Fibroblast of skin of back (primary cell): ENCODE results near the gene CCDC157.
"Not testable (repeated sequence)": the region's sequence is repeated elsewhere in the genome, so short reads cannot be mapped to it uniquely, and the experiment has no call there.

ENCODE experiments used
- DNase-seq: peaks from one replicate; pipeline ENCODE4 v3.0.0-alpha.2; 2013

Gene CCDC157

DNA sequence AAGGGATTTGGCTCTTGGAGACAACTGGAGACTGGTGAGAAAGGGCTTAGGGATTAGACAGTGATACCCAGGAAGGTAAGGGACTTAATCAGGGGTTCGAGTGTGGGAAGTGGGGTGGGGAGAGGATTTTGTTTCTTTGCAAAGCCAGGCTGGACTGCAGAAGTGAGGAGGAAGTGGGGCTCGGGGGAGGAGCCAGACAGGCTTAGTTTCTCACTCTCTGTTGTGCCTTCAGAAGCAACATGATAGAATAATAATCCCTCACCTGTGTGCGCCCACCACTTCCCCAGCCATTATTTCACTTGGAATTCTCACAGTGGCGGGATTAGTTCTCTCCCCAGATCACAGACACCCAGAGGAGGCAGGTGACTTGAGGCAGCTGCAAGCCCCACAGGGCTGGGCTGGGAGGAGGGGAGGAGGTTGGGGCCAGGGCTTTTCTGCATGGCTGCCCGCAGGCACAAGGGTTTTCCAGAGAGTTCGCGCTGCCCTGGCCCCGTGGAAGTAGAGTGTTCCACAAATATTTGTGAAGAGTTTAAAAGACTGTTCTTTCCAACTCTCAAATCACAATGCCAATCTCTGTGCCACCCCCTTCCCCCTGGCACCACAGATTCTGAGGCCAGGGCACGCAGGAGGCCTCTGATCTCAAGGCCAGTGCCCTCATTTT, 36.0 kb downstream of the CCDC157 start:
- DNase-seq, result peak; percentile 6

DNA sequence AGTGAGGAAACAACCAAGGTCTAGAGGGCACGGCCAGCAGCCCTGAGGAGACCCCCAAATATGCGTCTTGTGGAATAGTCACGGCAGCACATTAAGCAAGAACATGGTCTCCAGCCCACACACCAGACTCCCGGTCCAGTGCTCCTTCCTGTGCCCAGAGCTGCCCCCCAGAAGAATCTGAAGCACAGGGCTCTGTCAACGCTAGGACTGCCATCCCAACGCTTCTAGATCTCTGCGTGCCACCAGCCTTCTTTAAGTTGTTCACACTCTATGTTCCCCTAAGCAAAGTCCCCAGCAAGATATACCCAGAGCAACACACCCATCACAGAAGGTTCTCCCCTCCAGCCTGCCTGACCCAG, 36.5 kb downstream of the CCDC157 start:
- no peak for DNase-seq

DNA sequence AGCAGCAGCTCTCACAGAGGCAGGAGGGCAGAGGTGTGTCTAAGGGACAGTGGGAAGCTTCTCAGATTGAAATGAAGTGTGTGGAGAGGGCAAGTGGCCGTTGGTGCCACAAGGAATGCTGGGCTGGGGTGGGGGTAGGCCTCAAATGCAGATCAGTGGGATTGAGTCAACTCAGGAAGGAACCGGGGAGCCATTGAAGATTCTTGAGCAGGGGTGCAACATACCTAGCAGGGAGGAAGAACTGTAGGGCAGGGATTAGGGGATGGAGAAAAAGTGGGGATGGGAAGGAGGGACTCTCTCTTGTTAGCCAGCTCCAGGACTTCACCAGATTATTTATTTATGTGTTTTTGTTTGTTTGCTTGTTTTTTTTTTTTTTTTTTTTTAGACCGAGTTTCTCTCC, 37.1 kb downstream of the CCDC157 start:
- DNase-seq, result no peak

DNA sequence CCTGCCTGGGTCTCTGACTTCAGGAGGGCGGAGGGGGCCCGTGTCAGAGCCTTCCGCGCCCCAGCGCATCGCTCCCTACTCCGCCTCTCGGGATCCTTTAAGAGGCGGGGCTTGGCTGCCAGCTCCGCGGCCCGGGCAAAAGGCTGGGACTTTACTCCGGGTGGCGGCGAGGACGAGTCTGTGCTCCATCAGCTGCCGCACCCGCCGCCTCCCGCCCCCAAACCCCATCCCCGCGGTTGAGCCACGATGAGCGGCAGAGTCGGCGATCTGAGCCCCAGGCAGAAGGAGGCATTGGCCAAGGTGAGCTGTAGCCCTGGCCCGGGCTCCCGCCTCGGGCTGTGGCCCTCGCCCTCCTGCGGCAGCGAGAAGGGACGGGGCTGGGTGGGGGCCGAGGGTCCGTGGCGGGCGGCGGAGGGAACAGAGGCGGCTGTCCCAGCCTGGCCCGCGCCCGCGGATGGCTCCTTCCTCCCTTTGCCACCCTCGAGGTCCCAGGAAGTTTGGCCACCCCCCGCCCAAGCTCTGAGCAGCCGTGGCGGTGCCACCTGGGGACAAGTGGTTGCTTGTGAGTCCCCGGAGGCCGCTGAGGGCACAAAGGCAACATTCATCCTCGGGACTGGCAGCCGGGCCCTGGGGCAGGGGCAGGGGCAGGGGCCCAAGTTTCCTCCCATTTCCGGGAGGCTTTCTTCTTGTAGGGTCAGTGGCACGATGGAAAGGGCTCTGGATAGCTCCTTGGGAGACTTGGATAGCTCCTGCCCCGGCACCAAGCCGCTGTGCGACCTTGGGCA, 40.3 kb downstream of the CCDC157 start, which contains the start of gene SEC14L2:
TSS of gene SEC14L2 (plus strand) at position 148 of the 785 bp plus-strand sequence. CDS start at position 247, 99 bp downstream.
- peak; percentile 69 for DNase-seq

DNA sequence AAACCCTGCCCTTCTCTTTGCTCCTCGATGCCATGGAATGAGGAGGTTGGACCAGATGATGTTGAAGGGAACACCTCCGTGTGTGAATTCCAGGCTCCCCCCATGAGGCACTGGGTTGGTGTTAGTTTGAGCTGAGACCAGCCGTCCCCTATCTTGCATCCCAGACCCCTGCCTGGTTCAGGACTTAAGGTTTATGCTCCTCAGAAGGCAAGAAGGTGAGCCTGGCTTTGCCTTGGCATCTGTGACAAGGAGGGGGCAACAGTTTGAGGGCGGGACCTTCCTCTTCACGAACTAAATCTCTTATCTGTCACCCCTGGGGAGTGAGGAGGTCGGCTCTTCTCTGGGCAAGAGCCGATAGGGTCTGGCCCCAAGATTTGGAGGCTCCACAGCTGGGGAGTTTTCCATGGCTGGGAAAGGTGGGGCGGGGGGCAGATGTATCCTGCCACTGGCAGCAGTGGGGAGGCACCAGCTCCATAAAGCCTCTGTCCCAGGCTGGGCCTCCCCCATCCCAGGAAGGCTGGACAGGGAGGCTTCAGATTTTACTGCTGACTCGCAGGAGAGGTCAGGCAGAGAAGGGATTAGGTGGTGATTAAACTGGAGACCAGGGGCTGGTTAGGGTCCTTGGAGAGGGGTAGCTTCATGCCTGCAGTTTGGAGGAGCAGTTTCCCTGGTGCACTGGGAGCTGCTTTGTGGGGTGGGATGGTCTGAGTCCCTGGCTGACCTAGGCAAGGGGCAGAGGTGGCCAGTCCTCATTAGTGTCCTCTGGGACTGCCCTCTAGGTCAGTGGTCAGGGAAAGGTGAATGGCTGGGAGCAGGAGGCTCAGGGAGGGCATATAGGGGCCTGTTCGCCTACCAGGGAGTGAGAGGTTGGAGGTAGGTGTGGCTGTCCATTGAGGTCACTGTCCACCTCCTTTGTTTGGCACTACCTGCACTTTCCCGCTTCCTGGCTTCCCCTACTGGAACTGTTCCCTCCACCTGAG, 41.1 kb downstream of the CCDC157 start:
- DNase-seq, result no peak

DNA sequence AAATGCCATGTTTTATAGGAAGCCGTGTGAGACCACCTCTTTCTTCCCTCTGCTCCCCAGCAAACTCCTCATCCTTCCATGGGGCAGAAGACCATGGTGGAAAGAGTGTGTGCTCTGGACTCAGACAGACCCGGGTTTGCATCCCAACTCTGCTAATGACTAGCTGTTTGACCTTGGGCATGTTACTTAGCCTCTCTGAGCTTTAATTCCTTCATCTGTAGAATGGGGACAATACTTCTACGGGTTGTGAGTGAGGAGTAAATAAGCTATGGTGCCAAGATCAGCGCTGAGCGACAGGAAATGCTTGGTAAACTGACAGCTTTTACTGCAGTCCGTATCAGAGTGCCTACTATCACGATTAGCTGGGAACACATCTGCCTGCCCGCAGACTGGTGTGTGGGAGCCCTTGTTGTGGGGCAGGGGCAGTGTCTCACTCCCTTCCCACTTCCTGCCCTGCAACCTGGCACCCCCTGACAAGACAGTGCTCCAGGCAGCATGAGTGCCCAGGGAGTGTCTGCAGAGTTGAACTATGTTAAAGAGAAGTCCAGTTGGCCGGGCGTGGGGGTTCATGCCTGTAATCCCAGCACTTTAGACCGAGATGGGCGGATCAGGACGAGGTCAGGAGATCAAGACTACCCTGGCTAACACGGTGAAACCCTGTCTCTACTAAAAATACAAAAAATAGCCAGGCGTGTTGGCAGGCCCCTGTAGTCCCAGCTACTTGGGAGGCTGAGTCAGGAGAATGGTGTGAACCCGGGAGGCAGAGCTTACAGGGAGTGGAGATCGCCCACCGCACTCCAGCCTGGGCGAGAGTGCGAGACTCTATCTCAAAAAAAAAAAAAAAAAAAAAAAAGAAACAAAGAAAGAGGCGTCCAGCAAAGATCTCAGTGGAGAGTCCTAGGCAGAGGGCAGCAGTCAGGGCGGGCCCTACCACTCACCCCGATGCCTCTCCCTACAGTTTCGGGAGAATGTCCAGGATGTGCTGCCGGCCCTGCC, 42.2 kb downstream of the CCDC157 start:
- DNase-seq, result no peak

DNA sequence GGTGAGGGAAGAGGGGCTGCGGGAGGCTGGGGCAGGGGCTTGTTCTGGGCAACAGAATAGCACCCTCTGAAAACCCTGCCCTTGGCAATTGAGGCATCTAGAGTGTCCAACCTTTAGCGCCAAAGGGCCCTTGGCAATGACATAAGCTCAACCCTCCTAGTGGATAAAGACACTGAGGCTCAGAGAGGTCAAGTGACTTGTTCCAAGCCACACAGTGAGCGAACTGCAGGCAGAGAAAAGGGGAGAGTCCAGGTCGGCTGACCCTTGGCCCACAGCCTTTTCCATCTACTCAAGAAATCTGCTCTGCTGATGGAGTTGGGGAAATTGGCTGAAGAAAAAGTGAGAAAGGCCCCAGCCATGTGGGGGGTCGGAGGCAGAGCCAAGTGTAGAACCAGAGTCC, 42.9 kb downstream of the CCDC157 start:
- DNase-seq, result no peak

DNA sequence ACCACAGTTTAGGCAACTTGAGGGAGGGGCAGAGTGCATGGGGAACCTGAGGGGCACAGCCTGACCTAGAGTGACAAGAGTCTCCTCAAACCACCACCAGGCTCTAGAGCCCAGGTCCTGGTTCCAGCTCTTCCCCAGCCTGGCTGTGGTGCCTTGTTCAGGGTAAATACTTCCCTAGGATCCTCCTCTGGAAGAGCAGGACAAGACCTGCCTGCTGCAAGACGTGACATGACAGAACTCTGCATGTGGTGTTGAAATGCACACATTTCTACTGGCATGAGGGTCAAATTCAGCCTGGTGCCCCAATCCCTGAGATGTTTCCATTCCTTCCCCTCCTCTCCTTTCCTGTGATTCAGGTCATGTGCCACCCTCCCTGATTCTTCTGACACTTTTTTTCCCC, 43.4 kb downstream of the CCDC157 start:
- no peak for DNase-seq

DNA sequence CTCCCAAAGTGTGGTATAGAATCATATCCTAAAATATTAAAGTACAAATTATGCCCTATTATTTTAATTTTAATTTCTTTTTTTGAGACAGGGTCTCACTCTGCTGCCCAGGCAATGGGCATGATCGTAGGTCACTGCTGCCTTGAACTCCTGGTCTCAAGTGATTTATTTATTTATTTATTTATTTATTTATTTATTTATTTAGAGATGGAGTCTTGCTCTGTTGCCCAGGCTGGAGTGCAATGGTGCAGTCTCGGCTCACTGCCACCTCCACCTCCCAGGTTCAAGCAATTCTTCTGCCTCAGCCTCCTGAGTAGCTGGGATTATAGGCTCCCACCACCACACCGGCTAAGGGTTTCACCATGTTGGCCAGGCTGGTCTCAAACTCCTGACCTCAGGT, 44.2 kb downstream of the CCDC157 start:
- DNase-seq, result not testable (repeated sequence)

DNA sequence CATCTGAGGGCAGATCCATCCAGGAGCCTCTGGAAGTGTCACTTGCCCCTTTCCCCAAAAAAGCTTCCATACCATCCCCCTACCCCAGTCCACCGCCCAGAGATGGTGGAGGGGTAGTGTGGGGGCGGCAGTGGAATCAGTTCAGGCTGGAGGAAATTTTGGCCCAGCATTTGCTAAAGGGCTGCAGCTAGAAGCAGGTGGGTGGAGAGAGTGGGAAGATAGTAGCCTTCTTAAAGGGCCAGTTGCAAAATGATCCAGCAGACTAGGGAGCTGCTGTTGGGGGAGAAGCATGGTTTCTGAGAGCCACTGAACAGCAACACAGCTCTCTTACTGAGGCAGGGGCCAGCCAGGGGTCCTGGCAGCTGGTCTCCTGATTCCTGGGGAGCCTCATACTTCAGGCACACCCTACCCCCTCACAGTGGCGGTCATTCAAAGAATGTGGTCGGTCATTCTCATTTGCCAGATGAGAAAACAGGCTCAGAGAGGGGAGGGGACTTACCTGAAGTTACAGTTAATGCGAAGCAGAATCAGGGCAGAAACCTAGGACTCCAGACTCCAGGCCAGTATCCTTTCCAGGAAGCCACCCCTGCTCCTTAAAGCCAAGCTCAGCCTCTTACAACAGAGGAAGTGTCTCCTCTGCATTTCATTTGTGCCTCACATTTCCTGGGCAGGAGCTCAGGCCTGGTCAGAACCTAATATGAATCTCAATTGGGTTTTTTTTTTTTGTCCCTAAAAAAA, 45.4 kb downstream of the CCDC157 start:
- DNase-seq, result no peak

DNA sequence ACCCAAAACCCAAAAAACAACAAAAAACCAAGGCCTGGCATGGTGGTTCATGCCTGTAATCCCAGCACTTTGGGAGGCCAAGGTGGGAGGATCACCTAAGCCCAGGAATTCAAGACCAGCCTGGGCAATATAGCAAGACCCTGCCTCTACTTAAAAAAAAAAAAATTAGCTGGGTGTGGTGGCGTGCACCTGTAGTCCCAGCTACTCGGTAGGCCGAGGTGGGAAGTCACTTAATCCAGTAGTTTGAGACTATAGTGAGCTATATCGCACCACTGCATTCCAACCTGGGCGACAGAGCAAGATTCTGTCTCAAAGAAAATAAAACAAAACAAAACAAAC, 45.9 kb downstream of the CCDC157 start:
- not testable (repeated sequence) for DNase-seq

DNA sequence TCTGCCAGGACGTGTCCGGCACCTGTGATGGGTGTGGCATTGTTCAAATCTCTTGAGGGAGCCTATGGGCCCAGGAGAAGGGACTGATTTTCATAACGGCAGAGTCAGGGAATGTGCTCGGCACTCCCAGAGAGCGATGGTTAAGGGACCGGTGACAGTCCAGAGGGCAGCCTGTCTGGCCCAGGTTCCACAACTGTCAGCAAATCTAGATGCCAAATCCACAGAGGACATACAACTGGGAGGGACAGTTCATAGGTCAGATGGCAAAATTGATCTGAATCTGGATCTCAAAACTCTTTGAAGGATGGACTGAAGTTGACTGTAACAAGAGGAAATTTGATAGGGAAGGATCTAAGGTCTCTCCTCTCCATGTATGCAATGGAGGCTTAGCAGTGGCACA, 47.5 kb downstream of the CCDC157 start:
- no peak for DNase-seq

DNA sequence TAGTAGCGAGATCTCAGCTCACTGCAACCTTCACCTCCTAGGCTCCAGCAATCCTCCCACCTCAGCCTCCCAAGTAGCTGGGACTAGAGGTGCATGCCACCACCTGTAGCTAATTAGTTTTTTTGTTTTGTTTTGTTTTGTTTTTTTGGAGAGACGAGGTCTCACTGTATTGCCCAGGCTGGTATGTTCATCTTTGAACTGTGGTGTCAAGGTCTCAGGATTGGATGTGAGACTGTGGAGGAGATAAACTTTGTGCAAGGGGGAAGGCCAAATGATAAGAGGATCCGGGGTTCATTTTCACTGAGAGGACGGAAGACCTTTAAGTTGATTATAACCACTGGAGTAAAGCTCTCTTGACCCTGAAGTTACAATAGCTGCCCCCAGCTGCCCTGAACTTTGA, 48.9 kb downstream of the CCDC157 start:
- no peak for DNase-seq

DNA sequence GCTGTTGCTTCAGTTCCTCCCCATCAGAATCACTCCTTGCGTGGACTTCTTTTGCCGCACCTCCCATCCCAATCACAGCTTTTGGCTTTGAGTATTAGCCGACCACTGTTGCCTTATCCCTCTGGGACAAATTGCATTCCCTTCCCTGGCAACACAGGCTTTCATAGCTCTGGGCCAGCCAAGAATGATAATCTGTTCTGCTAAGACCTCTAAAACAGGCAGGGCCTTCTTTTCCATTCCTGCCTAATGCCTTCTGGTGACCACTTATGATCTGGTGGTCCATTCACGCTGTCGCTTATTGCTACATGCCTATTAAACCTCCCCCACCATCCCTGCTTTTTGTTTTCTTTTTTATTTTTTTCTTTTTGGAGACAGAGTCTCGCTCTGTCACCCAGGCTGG, 49.6 kb downstream of the CCDC157 start:
- DNase-seq, result no peak

DNA sequence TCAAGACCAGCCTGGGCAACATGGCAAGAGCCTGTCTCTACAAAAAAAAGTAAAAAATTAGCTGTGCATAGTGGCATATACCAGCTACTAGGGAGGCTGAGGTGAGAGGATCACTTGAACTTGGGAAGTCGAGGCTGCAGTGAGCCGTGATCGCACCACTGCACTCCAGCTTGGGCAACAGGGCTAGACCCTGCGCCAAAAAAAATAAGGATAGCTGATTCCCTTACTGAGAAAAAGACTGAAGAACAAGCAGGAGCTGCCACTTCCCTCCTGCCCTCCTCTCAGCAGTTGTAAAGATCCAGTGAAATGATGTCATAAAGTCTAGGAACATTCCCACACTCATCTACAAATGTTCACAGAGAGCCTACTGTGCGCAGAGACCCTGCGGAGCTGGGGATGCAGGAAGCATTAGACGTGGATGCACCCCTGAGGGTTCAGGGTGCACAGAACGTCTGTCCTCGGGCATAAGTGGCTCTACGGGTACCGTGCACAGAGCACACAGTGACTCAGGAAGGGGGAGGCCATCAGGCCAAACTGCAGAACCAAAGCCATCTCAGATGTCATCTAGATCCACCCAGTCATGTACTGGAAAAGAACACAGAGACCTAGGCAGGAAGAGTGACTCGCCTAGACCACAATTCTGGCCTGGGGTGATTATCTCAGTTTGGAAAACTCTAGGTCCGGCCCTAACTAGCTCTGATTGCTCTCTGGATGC, 51.7 kb downstream of the CCDC157 start:
- DNase-seq, result peak; percentile 91

DNA sequence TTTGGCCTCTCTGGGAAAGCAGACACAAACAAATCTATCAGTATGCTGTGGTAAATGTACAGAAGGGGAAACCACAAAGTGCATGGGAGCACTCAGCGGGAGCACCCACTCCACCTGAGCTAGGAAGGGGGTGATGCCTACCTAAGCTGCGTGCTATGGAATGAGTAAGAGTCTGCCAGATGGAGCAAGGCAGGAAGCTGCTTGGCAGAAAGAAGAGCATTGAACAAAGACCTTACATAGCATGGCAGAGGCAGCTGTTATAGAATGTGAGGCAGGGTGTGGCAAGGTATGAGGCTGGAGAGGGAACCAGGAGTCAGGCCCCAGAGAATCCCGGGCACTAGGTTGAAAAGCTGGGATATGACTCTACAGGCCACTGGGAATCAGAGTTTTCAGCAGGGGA, 55.0 kb downstream of the CCDC157 start:
- no peak for DNase-seq

DNA sequence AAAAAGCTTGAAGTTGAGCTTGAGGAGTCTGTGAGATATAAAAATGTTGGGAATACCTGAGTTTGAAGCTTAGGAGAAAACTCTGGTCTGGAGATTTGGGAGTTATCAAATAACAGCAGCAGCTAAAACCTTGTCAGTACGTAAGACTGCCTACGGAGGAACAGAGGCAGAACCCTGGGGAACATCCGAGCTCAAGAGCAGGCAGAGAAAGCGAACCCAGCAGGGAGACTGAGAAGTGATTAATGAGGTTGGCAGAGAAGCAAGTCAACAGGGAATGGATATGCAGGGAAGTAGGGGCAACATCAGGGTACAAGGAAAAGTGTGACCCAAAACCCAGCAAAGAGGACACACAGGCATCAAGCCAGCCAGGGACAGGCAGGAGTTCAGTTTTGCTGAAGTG, 56.2 kb downstream of the CCDC157 start:
- DNase-seq, result no peak

DNA sequence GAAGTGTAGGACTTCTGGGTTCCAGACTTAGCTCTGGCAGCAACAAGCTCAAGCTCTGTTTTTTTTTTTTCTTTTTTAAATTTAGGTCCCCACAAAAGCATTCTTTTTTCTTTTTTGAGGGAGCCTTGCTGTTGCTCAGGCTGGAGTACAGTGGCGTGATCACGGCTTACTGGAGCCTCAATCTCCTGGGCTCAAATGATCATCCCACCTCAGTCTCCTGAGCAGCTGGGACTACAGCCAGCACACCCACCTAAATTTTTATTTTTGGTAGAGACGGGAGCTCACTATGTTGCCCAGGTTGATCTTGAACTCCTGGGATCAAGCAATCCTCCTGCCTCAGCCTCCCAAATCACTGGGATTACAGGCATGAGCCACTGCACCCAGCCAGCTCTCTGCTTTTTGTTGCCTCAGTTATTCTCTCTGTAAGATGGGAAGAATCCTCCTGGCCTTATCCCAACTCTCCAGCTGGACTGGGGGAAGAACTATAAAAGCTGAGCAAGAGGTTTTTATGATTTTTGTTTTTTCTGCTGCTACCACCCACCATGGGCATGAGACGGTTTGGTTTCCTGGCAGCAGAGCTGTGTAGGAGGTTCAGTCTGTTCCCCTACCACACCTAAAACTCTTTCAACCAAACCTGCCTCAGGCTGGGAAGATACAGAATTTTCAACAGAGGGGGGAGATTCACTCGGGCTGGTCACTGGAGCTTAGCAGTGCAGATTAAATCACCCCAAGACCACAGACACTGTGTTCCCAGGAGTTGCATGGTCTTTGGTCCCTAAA, 57.1 kb downstream of the CCDC157 start:
- DNase-seq, result no peak

DNA sequence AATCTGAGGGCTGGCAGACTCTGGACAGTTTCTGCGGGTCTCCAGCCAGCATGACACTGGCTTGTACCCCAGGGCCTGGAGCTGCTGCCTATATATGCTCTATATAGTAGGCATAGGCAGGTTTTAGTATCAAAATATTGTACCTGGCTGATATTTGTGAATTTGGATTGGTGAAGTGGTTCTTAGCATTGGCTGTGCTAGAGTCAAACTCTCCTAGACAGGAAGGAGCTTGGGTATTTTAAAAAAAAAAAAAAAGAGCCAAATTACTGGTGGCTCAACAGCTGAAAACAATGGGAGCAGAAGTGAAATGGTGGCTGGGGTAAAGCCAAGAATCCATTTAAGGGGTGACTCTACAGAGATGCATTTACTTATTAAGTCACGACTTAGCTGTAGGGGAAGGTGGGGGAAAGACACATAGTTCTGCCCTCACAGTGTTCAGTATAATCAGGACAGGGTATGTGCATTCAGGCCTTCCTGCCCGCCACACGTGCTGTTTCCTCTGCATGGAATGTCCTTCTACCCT, 57.8 kb downstream of the CCDC157 start:
- DNase-seq, result no peak
